ENCODE data around the gene RPGRIP1L. TPM values are rescaled to one million over a fixed set of nuclear protein-coding genes. Genes with fewer than 3 reads are reported as not detected.

RPGRIP1L gene
- total RNA-seq, 1 donor from 2014 or later: 15.6 TPM

Other genes with a start within 250 kb of the RPGRIP1L start
- gene AKTIP, start 200.7 kb downstream of the RPGRIP1L start, total RNA-seq: 31.2 TPM
- gene FTO, start 297 bp upstream of the RPGRIP1L start, total RNA-seq: 113 TPM